ENCODE results near the gene PRPF19. TPM values are rescaled to one million over a fixed set of nuclear protein-coding genes. Genes with fewer than 3 reads are reported as not detected.
A peak's percentile ranks its signal among the peaks of the same experiment; 100 is the strongest.

Gene PRPF19
- total and polyA plus RNA-seq, 2 of the 13 experiments (the other 11 are each of a cell fraction or from before 2014, with no cell fraction given) = 27.4 to 91.1 TPM

DNA sequence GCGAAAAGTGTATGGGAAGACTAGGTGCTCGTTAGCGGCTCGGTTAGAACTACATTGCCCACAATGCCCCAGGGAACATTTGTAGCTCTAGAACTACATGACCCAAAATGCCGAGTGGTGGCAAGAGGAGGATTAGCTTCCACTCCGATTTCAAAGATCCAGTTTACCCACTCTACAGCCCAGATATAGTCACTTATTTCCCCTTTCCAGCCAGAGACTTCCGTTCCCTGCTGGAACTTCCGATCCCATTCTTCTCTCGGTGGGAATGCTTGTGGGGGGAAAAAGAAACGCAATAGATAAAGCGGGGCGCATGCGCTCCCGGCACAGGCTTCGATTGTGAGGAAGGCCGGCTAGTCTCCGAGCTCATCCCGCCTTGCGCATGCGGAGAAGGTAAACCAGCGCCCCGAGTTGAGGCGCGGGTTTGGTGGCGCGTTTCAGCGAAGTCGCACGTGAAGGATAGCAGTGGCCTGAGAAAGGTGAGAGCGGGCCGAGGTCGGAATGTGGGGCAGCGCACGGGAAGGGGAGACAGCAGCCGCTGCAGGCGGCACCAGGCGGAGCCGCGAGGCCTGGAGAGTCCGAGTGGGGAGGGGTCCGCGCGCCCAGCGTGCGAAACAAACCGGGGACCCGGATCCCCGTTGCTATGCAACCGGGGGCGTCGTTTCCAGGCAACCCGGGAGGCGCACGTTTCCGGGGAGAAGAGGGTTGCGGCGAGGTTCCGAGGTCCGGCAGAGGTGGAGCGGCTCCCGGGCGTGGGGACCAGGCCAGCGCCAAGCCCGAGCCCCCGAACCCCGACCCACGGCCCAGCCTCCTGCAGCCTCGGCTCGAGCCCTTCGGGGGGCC lies 7.6 kb upstream of the PRPF19 start, which contains the start of gene TMEM109 (continued):
- no peak for TF ChIP-seq ATAD3A (CRISPR knock-in tag; IDR thresholded peaks at IDR 0.05)
- 0 out of 2 replicates have a peak, but pooled peaks have one; percentile 61 for TF ChIP-seq ZNF564 (CRISPR knock-in tag; IDR thresholded peaks at IDR 0.05)
- TF ChIP-seq GLI4 (CRISPR knock-in tag; IDR thresholded peaks at IDR 0.05; ENCODE audit: borderline replicate concordance) = no peak
- no peak for TF ChIP-seq ZBTB42 (CRISPR knock-in tag; IDR thresholded peaks at IDR 0.05)
- no peak for TF ChIP-seq HNRNPH1 (optimal IDR thresholded peaks at IDR 0.05; ENCODE audit: low read depth, low read length)
- TF ChIP-seq NKX3-1 (CRISPR knock-in tag; IDR thresholded peaks at IDR 0.05) = peak; percentile 65; the same call in 1 of the 2 replicates
- no peak for TF ChIP-seq ZSCAN29 (CRISPR knock-in tag; conservative IDR thresholded peaks at IDR 0.05)
- no peak; the same call in 1 of the 2 replicates for TF ChIP-seq ZNF773 (CRISPR knock-in tag; IDR thresholded peaks at IDR 0.05; ENCODE audit: borderline replicate concordance)
- no peak for TF ChIP-seq ZNF7 (CRISPR knock-in tag; IDR thresholded peaks at IDR 0.05)
- TF ChIP-seq ZNF264 (CRISPR knock-in tag; IDR thresholded peaks at IDR 0.05) = peak; percentile 75
- no peak for TF ChIP-seq ZKSCAN8 (CRISPR knock-in tag; IDR thresholded peaks at IDR 0.05; ENCODE audit: borderline replicate concordance)
- no peak for TF ChIP-seq CEBPB (IDR thresholded peaks at IDR 0.05; ENCODE audit: borderline replicate concordance, low read depth, low read length)
- TF ChIP-seq KLF16 (CRISPR knock-in tag; IDR thresholded peaks at IDR 0.05) = no peak
- no peak for TF ChIP-seq TP53 (CRISPR knock-in tag; conservative IDR thresholded peaks at IDR 0.05)
- TF ChIP-seq SOX5 (CRISPR knock-in tag; IDR thresholded peaks at IDR 0.05; ENCODE audit: borderline replicate concordance) = no peak
- TF ChIP-seq ZNF446 (CRISPR knock-in tag; IDR thresholded peaks at IDR 0.05) = 0 out of 2 replicates have a peak, but pooled peaks have one; percentile 35
- TF ChIP-seq, protein P1, sequence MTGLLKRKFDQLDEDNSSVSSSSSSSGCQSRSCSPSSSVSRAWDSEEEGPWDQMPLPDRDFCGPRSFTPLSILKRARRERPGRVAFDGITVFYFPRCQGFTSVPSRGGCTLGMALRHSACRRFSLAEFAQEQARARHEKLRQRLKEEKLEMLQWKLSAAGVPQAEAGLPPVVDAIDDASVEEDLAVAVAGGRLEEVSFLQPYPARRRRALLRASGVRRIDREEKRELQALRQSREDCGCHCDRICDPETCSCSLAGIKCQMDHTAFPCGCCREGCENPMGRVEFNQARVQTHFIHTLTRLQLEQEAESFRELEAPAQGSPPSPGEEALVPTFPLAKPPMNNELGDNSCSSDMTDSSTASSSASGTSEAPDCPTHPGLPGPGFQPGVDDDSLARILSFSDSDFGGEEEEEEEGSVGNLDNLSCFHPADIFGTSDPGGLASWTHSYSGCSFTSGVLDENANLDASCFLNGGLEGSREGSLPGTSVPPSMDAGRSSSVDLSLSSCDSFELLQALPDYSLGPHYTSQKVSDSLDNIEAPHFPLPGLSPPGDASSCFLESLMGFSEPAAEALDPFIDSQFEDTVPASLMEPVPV (CRISPR knock-in tag; IDR thresholded peaks at IDR 0.05) = 0 out of 2 replicates have a peak, but pooled peaks have one; percentile 53
- TF ChIP-seq ZNF354B (CRISPR knock-in tag; IDR thresholded peaks at IDR 0.05) = no peak
- no peak for TF ChIP-seq RBM39 (IDR thresholded peaks at IDR 0.05; ENCODE audit: low read depth, low read length, poor library complexity, severe bottlenecking)
- no peak for TF ChIP-seq MIER2 (CRISPR knock-in tag; IDR thresholded peaks at IDR 0.05)
- no peak for TF ChIP-seq ZNF644 (CRISPR knock-in tag; IDR thresholded peaks at IDR 0.05; ENCODE audit: low read depth)
- TF ChIP-seq MED13 (CRISPR knock-in tag; IDR thresholded peaks at IDR 0.05) = 0 out of 2 replicates have a peak, but pooled peaks have one; percentile 49
- no peak for TF ChIP-seq MLLT10 (CRISPR knock-in tag; IDR thresholded peaks at IDR 0.05)
- no peak for TF ChIP-seq PRMT3 (CRISPR knock-in tag; IDR thresholded peaks at IDR 0.05; ENCODE audit: borderline replicate concordance, low read depth)
- peak; percentile 71; the same call in 1 of the 2 replicates for TF ChIP-seq SALL2 (CRISPR knock-in tag; IDR thresholded peaks at IDR 0.05)
- TF ChIP-seq, protein P2, sequence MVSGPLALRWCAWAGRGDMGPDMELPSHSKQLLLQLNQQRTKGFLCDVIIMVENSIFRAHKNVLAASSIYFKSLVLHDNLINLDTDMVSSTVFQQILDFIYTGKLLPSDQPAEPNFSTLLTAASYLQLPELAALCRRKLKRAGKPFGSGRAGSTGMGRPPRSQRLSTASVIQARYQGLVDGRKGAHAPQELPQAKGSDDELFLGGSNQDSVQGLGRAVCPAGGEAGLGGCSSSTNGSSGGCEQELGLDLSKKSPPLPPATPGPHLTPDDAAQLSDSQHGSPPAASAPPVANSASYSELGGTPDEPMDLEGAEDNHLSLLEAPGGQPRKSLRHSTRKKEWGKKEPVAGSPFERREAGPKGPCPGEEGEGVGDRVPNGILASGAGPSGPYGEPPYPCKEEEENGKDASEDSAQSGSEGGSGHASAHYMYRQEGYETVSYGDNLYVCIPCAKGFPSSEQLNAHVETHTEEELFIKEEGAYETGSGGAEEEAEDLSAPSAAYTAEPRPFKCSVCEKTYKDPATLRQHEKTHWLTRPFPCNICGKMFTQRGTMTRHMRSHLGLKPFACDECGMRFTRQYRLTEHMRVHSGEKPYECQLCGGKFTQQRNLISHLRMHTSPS (CRISPR knock-in tag; IDR thresholded peaks at IDR 0.05; ENCODE audit: low read depth) = no peak; the same call in 1 of the 2 replicates
- TF ChIP-seq MYNN (CRISPR knock-in tag; IDR thresholded peaks at IDR 0.05; ENCODE audit: low read depth) = no peak
- TF ChIP-seq FOXP1 (IDR thresholded peaks at IDR 0.05) = no peak
- TF ChIP-seq FOXP1 (CRISPR knock-in tag; IDR thresholded peaks at IDR 0.05) = no peak
- no peak for TF ChIP-seq NFATC3 (CRISPR knock-in tag; IDR thresholded peaks at IDR 0.05)

Data from HepG2 (cell line).